Measurements from ENCODE around the gene FCRLB.

DNA sequence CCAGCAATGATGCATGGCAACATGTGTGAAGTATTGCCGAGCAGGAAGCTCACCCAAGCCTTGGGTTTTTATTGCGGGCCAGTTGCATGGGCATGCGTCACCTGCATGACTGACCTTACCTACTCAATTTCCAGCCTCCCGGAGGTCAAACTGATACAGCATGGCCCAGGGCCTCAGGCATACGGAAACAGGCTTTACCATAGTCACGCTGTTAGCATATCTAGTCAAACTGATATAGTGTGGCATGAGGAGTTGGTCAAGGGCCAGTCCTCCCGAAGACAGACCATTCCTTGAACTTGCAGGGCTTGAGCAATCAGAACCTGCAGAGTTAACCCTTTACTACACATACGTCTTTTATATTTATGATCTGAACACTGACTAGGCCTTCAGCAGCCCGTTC is 21.9 kb downstream of the FCRLB start:
- TF ChIP-seq EZH2 (conservative IDR thresholded peaks at IDR 0.05; ENCODE audit: low read depth, low read length) (no peak), SETDB1 (CRISPR knock-in tag; IDR thresholded peaks at IDR 0.05; ENCODE audit: borderline replicate concordance) (no peak), STAG1 (CRISPR knock-in tag; IDR thresholded peaks at IDR 0.05) (no peak), MTA3 (CRISPR knock-in tag; IDR thresholded peaks at IDR 0.05) (no peak)
- TF ChIP-seq, protein P1, sequence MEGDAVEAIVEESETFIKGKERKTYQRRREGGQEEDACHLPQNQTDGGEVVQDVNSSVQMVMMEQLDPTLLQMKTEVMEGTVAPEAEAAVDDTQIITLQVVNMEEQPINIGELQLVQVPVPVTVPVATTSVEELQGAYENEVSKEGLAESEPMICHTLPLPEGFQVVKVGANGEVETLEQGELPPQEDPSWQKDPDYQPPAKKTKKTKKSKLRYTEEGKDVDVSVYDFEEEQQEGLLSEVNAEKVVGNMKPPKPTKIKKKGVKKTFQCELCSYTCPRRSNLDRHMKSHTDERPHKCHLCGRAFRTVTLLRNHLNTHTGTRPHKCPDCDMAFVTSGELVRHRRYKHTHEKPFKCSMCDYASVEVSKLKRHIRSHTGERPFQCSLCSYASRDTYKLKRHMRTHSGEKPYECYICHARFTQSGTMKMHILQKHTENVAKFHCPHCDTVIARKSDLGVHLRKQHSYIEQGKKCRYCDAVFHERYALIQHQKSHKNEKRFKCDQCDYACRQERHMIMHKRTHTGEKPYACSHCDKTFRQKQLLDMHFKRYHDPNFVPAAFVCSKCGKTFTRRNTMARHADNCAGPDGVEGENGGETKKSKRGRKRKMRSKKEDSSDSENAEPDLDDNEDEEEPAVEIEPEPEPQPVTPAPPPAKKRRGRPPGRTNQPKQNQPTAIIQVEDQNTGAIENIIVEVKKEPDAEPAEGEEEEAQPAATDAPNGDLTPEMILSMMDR (CRISPR knock-in tag; IDR thresholded peaks at IDR 0.05): no peak
- TF ChIP-seq, protein P2, sequence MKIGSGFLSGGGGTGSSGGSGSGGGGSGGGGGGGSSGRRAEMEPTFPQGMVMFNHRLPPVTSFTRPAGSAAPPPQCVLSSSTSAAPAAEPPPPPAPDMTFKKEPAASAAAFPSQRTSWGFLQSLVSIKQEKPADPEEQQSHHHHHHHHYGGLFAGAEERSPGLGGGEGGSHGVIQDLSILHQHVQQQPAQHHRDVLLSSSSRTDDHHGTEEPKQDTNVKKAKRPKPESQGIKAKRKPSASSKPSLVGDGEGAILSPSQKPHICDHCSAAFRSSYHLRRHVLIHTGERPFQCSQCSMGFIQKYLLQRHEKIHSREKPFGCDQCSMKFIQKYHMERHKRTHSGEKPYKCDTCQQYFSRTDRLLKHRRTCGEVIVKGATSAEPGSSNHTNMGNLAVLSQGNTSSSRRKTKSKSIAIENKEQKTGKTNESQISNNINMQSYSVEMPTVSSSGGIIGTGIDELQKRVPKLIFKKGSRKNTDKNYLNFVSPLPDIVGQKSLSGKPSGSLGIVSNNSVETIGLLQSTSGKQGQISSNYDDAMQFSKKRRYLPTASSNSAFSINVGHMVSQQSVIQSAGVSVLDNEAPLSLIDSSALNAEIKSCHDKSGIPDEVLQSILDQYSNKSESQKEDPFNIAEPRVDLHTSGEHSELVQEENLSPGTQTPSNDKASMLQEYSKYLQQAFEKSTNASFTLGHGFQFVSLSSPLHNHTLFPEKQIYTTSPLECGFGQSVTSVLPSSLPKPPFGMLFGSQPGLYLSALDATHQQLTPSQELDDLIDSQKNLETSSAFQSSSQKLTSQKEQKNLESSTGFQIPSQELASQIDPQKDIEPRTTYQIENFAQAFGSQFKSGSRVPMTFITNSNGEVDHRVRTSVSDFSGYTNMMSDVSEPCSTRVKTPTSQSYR (CRISPR knock-in tag; IDR thresholded peaks at IDR 0.05; ENCODE audit: borderline replicate concordance): no peak

Measured in HepG2 (cell line).